B cell (primary cell): ENCODE measurements around the gene HUS1B. TPM values are rescaled to one million over a fixed set of nuclear protein-coding genes. Genes with fewer than 3 reads are reported as not detected.
A peak's percentile ranks its signal among the peaks of the same experiment; 100 is the strongest.

ENCODE experiments used
- ATAC-seq: fragments of 200-7000 bp; cut with Tn5 transposase; one replicate; pipeline ENCODE4 v1.10.0; 2021; ENCODE audit warnings: low read depth, mild to moderate bottlenecking, moderate number of reproducible peaks, moderate library complexity
- CTCF ChIA-PET: fragments of 350-600 bp; sonication (Branson Sonifier 250); formaldehyde crosslinking; loops from one replicate; lab custom pipeline; 2021; ENCODE audit warnings: antibody characterized with exemption, inconsistent platforms; lab: Charles Lee
- POLR2A ChIA-PET: fragments of 350-600 bp; sonication (Branson Sonifier 250); formaldehyde crosslinking; loops from one replicate; lab custom pipeline; 2021; ENCODE audit warnings: antibody characterized with exemption; lab: Charles Lee
- DNase-seq: peaks from one replicate; pipeline ENCODE4 v3.0.0; 2013
- H2AFZ ChIP-seq: 2 replicates; pipeline ENCODE4 v1.6.1; 2012; ENCODE audit warnings: mild to moderate bottlenecking, low read depth, low read length; ENCODE audit not compliant: insufficient read depth, poor library complexity, severe bottlenecking
- H3K27ac ChIP-seq, 2 donors: 1 replicate in 1 of 2; 2 replicates in 1 of 2; pipeline ENCODE4 v1.5.1; 2012 to 2013; ENCODE audit warnings: low read length in 2 of 2, mild to moderate bottlenecking in 2 of 2, moderate library complexity in 1 of 2
- H3K27me3 ChIP-seq, 4 experiments: fragments of 200-600 bp in 1 of 4; sonication (generic) in 1 of 4; replicated peaks in 1 of 4; 1 replicate in 2 of 4; 2 replicates in 2 of 4; pipeline versions ENCODE4 v1.6.1 to v1.7.0; 2013 to 2016; ENCODE audit warnings: low read length in 3 of 4, mild to moderate bottlenecking in 2 of 4, mixed read lengths in 1 of 4, moderate library complexity in 1 of 4; ENCODE audit not compliant: insufficient read depth in 4 of 4, control insufficient read depth in 3 of 4; ENCODE audit errors: control extremely low read depth in 1 of 4
- H3K36me3 ChIP-seq, 2 experiments: replicated peaks in 1 of 2; 1 replicate in 1 of 2; 2 replicates in 1 of 2; pipeline versions ENCODE4 v1.6.1 to v1.7.1; 2013; ENCODE audit warnings: low read length in 1 of 2; ENCODE audit not compliant: insufficient read depth in 2 of 2, control insufficient read depth in 1 of 2; ENCODE audit errors: control extremely low read depth in 1 of 2, extremely low read depth in 1 of 2
- H3K4me1 ChIP-seq, 2 donors: fragments of 200-600 bp in 1 of 2; sonication (generic) in 1 of 2; 1 replicate in 1 of 2; 2 replicates in 1 of 2; pipeline versions ENCODE4 v1.5.1 to v1.6.1; 2013 to 2017; ENCODE audit warnings: low read length in 2 of 2; ENCODE audit not compliant: control insufficient read depth in 2 of 2, insufficient read depth in 2 of 2
- H3K4me2 ChIP-seq: replicated peaks from 2 replicates; pipeline ENCODE3; 2012; ENCODE audit warnings: mild to moderate bottlenecking, low read depth, low read length; ENCODE audit not compliant: poor library complexity, severe bottlenecking
- H3K4me3 ChIP-seq, 5 experiments: fragments of 200-600 bp in 1 of 5; sonication (generic) in 1 of 5; 1 replicate in 3 of 5; 2 replicates in 2 of 5; pipeline versions ENCODE4 v1.5.1 to v1.7.0; 2011 to 2016; ENCODE audit warnings: low read length in 4 of 5, mild to moderate bottlenecking in 4 of 5, low read depth in 2 of 5, control low read depth in 1 of 5, moderate library complexity in 1 of 5; ENCODE audit not compliant: insufficient read depth in 1 of 5; ENCODE audit errors: control extremely low read depth in 1 of 5, extremely low read depth in 1 of 5
- H3K79me2 ChIP-seq: fragments of 200-600 bp; sonication (generic); one replicate; pipeline ENCODE4 v1.6.0; 2016; ENCODE audit warnings: low read length; ENCODE audit not compliant: control insufficient read depth, insufficient read depth
- H3K9ac ChIP-seq: fragments of 200-600 bp; sonication (generic); 2 replicates; pipeline ENCODE4 v1.6.1; 2017; ENCODE audit warnings: mild to moderate bottlenecking, low read length, moderate library complexity
- H3K9me3 ChIP-seq, 3 donors: one replicate each; pipeline versions ENCODE4 v1.6.1 to v1.7.1; 2013; ENCODE audit warnings: low read length in 2 of 3; ENCODE audit not compliant: control insufficient read depth in 2 of 3, insufficient read depth in 1 of 3; ENCODE audit errors: control extremely low read depth in 1 of 3
- H4K20me1 ChIP-seq: 2 replicates; pipeline ENCODE4 v1.6.0; 2012; ENCODE audit warnings: mild to moderate bottlenecking, low read length; ENCODE audit not compliant: insufficient read depth, control insufficient read depth, poor library complexity, severe bottlenecking
- H3K27ac Mint-ChIP-seq: one replicate; pipeline ENCODE4 v1.8.0; 2021; ENCODE audit warnings: mixed read lengths
- H3K27me3 Mint-ChIP-seq: one replicate; pipeline ENCODE4 v1.8.0; 2021; ENCODE audit warnings: mixed read lengths
- H3K4me1 Mint-ChIP-seq: one replicate; pipeline ENCODE4 v1.8.0; 2021; ENCODE audit warnings: mixed read lengths
- H3K4me3 Mint-ChIP-seq: one replicate; pipeline ENCODE4 v1.8.0; 2021; ENCODE audit warnings: mixed read lengths
- H3K9me3 Mint-ChIP-seq: one replicate; pipeline ENCODE4 v1.8.0; 2022; ENCODE audit warnings: mixed read lengths; ENCODE audit not compliant: insufficient read depth
- EZH2 ChIP-seq: IDR thresholded peaks from 2 replicates; pipeline ENCODE4 v1.6.1; 2012; ENCODE audit warnings: borderline replicate concordance, low read depth, mild to moderate bottlenecking, moderate library complexity, low read length; ENCODE audit not compliant: insufficient read depth, poor library complexity, severe bottlenecking
- WGBS: methylation state at CpG from one replicate; pipeline ENCODE4 v1.1.5; 2013; ENCODE audit warnings: missing lambda C conversion rate; ENCODE audit not compliant: insufficient coverage; 5-methylcytosine and 5-hydroxymethylcytosine counted together
- intact Hi-C: fragments of 100-400 bp; cut with micrococcal nuclease; formaldehyde crosslinking; loops from one replicate; pipeline ENCODE4 v1.10.0; 2022
- polyA plus RNA-seq: library from polyadenylated mRNA; depleted of rRNA; stranded (reverse); fragments of >200 nt; gene quantifications from 2 replicates; pipeline ENCODE4 v1.2.3, GENCODE V29; 2012
- total RNA-seq, 2 donors: library from RNA; stranded (reverse); fragments of 120-200 nt in 1 of 2; gene quantifications; 1 replicate in 1 of 2; 2 replicates in 1 of 2; pipeline versions ENCODE4 v1.2.3 to v1.2.4, GENCODE V29; 2013 to 2022
- TF ChIP-seq, protein P1 (sequence below): fragments of 200-600 bp; IDR thresholded peaks from one replicate; pipeline ENCODE4 v1.8.0; 2022; ENCODE audit warnings: antibody characterized with exemption, mild to moderate bottlenecking

Gene HUS1B
- total and polyA plus RNA-seq, 2 donors (not counting 1 experiment from before 2014, with no cell fraction given): 2.9 to 4.4 TPM

DNA sequence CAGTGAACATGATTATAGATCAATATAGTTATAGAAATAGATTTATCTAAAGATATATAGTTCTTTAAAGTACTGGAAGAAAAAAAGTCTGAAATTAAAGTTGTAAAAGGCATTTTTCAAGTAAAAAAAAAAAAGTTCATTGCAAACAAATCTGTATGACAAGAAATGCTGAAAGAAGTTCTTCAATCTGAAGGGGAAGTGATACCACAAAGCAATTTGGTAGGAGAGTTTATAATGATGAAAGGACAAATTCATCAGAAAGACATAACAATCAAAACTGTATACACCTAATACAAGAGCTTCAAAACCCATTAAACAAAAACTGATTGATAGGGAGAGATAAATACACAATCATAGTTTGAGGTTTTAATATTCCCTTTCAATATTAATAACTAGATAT lies 14.1 kb downstream of the HUS1B start:
- intact Hi-C loops: no loop called here
- DNase-seq: peak; percentile 20
- H3K9ac ChIP-seq: no peak overlapping the region
- no peak overlapping the region for H3K4me2 ChIP-seq
- Mint-ChIP-seq H3K27me3 (no peaks in the 10 kb centered on the region), H3K4me3 (no peak overlapping the region), H3K27ac (no peak overlapping the region), H3K4me1 (peaks cover 20% of the 10 kb centered on the region), H3K9me3 (no peaks in the 10 kb centered on the region)
- H3K27ac ChIP-seq: no peak overlapping the region
- TF ChIP-seq, protein P1, sequence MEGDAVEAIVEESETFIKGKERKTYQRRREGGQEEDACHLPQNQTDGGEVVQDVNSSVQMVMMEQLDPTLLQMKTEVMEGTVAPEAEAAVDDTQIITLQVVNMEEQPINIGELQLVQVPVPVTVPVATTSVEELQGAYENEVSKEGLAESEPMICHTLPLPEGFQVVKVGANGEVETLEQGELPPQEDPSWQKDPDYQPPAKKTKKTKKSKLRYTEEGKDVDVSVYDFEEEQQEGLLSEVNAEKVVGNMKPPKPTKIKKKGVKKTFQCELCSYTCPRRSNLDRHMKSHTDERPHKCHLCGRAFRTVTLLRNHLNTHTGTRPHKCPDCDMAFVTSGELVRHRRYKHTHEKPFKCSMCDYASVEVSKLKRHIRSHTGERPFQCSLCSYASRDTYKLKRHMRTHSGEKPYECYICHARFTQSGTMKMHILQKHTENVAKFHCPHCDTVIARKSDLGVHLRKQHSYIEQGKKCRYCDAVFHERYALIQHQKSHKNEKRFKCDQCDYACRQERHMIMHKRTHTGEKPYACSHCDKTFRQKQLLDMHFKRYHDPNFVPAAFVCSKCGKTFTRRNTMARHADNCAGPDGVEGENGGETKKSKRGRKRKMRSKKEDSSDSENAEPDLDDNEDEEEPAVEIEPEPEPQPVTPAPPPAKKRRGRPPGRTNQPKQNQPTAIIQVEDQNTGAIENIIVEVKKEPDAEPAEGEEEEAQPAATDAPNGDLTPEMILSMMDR: no peak
- TF ChIP-seq EZH2: no peak
- no peak overlapping the region for H2AFZ ChIP-seq
- CTCF ChIA-PET: no interaction called here
- peaks cover 34% of the 10 kb centered on the region for H4K20me1 ChIP-seq
- peaks cover 54% of the 10 kb centered on the region for H3K79me2 ChIP-seq
- ATAC-seq: no peak
- POLR2A ChIA-PET: no interaction called here
- H3K4me3 ChIP-seq: no peak overlapping the region
- no peaks in the 10 kb centered on the region for H3K36me3 ChIP-seq
- H3K4me1 ChIP-seq: peaks cover 0 to 5% of the 10 kb centered on the region in 2 donors
- H3K27me3 ChIP-seq: no peaks in the 10 kb centered on the region
- no peaks in the 10 kb centered on the region for H3K9me3 ChIP-seq

DNA sequence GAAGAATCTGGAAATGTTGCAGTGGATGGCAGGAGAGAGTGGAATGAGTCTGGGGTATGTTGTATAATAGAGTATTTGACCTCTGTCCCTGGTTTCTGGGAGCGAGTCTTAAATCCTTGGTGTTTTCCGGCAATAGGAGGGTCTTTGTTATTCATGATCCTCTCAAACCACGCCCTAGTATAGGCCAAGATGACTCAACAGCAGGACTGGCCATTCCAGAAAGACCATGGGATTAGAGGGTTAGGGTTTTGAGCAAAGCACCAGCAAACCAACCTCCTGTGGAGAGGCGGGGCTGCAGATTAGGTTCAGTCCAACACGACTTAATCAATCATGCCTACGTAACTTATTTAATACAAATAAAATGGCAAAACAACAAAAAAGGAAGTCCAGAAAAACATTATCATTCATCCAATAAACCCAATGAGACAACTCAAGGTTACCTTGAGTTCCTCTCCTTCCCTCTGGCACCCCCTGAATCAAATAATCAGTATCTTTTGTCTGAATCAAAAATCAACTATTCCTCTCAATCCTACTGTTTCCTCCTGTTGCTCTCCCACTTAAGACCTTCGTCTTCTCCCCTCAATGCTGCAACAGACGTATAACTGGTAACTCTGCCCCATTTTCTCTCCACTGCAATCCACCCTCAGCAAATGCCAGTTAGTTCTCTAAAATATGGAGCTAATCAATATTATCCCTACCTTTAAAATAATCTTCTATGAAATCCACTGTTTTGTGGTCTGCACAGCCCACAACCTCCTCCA lies 15.5 kb downstream of the HUS1B start:
- H3K27me3 ChIP-seq: no peaks in the 10 kb centered on the region
- POLR2A ChIA-PET: no interaction called here
- peaks cover 1 to 11% of the 10 kb centered on the region in 2 experiments for H3K36me3 ChIP-seq
- H3K4me2 ChIP-seq: no peak overlapping the region
- Mint-ChIP-seq H3K9me3 (no peaks in the 10 kb centered on the region), H3K4me3 (no peak overlapping the region), H3K4me1 (peaks cover 20% of the 10 kb centered on the region), H3K27ac (no peak overlapping the region), H3K27me3 (no peaks in the 10 kb centered on the region)
- peaks cover 49% of the 10 kb centered on the region for H3K79me2 ChIP-seq
- 100% methylated on average over 5 of the region's 8 CpGs for WGBS
- H3K27ac ChIP-seq: no peak overlapping the region
- H3K4me3 ChIP-seq: no peak overlapping the region
- H3K4me1 ChIP-seq: peaks cover 0 to 5% of the 10 kb centered on the region in 2 donors
- TF ChIP-seq, protein P1: no peak
- TF ChIP-seq EZH2: no peak
- H2AFZ ChIP-seq: no peak overlapping the region
- ATAC-seq (no peak), DNase-seq (no peak)
- intact Hi-C loops: no loop called here
- H4K20me1 ChIP-seq: peaks cover 37% of the 10 kb centered on the region
- CTCF ChIA-PET: interaction anchor here (0.8 kb wide), 1 partner anchor 9 kb away, joined by 3 read pairs; no protein-coding TSS in a partner anchor
- H3K9ac ChIP-seq: no peak overlapping the region
- no peaks in the 10 kb centered on the region for H3K9me3 ChIP-seq
